Pancreas (tissue), 10 donors: ENCODE results near the gene CRYAB. TPM values are rescaled to one million over a fixed set of nuclear protein-coding genes. Genes with fewer than 3 reads are reported as not detected.

Experiments used
- ATAC-seq, 4 donors: fragments of 200-7000 bp; cut with Tn5 transposase; one replicate each; pipeline versions ENCODE4 v1.8.0 to v1.9.1; 2020; ENCODE audit warnings: mild to moderate bottlenecking in 4 of 4, moderate library complexity in 4 of 4
- DNase-seq, 6 donors: peaks; one replicate each; pipeline ENCODE4 v3.0.0-alpha.2; 2020
- FAIRE-seq: peaks from 2 replicates; lab custom pipeline; 2012; peaks lifted over from hg19 to GRCh38; lab: Jason Lieb, UNC
- H3K27ac ChIP-seq, 4 donors: fragments of 200-600 bp; sonication (generic); 1 replicate in 3 of 4; 2 replicates in 1 of 4; pipeline versions ENCODE4 v1.5.0 to v1.8.0; 2020
- H3K27me3 ChIP-seq, 4 donors: fragments of 200-600 bp; one replicate each; pipeline ENCODE4 v1.8.0; 2021
- H3K36me3 ChIP-seq, 3 donors: fragments of 200-600 bp; sonication (generic) in 1 of 3; one replicate each; pipeline versions ENCODE4 v1.5.0 to v1.8.0; 2020 to 2021
- H3K4me1 ChIP-seq, 3 donors: fragments of 200-600 bp; one replicate each; pipeline ENCODE4 v1.8.0; 2021
- H3K4me3 ChIP-seq, 4 donors: fragments of 200-600 bp; sonication (generic) in 2 of 4; one replicate each; pipeline versions ENCODE4 v1.5.0 to v1.8.0; 2020 to 2021
- H3K9me3 ChIP-seq, 4 donors: fragments of 200-600 bp; one replicate each; pipeline ENCODE4 v1.8.0; 2021
- WGBS, 2 donors: extraction: QIAGEN DNeasy Blood & Tissue Kit; methylation state at CpG; one replicate each; pipeline ENCODE4 v1.1.7; 2013; 5-methylcytosine and 5-hydroxymethylcytosine counted together
- intact Hi-C, 3 donors: fragments of 100-400 bp; cut with DNase I; formaldehyde crosslinking; loops; one replicate each; pipeline versions ENCODE4 v1.11.1 to v1.14.2; 2022
- polyA plus RNA-seq, 2 donors: library from polyadenylated mRNA; stranded (reverse); fragments of 200-250 nt; gene quantifications; one replicate each; pipeline ENCODE4 v1.2.3, GENCODE V29; 2013
- total RNA-seq, 6 donors: library from RNA; stranded (reverse); fragmentation: NEBNext Ultra II Directional in 4 of 6; extraction: Animal tissue kit (Norgen Biotek cat#: 25700) in 4 of 6; gene quantifications; one replicate each; pipeline versions ENCODE4 v1.2.1 to v1.2.4, GENCODE V29; 2021 to 2023
- TF ChIP-seq, protein P1 (sequence below), 4 donors: fragments of 200-600 bp; sonication (generic) in 3 of 4; IDR thresholded peaks; one replicate each; pipeline versions ENCODE4 v1.5.0 to v1.8.0; 2021; ENCODE audit warnings: antibody characterized with exemption in 4 of 4
- donor health status: healthy with polysubstance abuse.
- donor health status: DM: no; HTN: no; CAD: no; lungs with moderate emphysema.
- donor health status: DM: no; HTN: no; CAD: no.
- donor health status: control.
- donor health status: control.
- donor health status: Bipolar disorder and iron deficiency.
- donor health status: DM: yes; HTN: yes; CAD: no.
- donor health status: DM: no; HTN: no; CAD: no.
- donor health status: DM: no; HTN: no; CAD: no.
- donor health status: DM: yes; HTN: yes; CAD: no.

The CRYAB gene
- total and polyA plus RNA-seq, 8 donors: 7.2 to 81.8 (median 27.0) TPM

DNA sequence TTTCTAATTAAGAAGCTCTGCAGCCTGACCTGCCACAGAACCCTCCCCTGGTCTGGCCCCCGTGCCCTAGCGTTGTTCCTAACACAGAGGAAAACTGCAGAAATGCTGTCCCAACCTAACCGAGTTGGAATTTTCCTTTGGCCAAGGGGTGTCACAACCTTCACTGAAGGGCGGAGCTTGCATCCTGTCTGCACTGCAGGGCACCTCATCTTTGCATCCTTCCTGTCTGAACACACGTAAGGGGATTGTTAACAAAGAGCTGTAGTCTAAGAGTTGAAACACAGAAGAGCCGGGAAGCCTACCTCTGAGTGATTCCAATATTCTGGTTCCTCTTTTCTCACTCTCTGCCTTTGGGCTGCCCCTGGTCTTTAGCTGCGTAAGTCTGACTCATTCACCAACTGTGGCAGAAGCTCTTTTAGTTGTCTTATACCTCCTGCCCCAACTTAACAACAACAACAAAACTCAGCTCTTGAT lies 27.2 kb upstream of the CRYAB start:
- intact Hi-C loops: loop anchor here in 1 of 3 donors (10.0 kb wide), 1 partner anchor 46 kb away; no protein-coding TSS in a partner anchor
- WGBS, 2 donors: 64 to 69% methylated on average over 7 of the region's 7 CpGs
- H3K27ac ChIP-seq: no peak overlapping the region
- no peaks in the 10 kb centered on the region for H3K9me3 ChIP-seq
- ATAC-seq (peak in 1 of 4 donors; percentile 21), FAIRE-seq (no peak), DNase-seq (no peak)
- H3K4me1 ChIP-seq: peaks cover 0 to 7% (median 5%) of the 10 kb centered on the region in 3 donors
- no peaks in the 10 kb centered on the region for H3K27me3 ChIP-seq
- H3K4me3 ChIP-seq: no peak overlapping the region
- TF ChIP-seq, protein P1, sequence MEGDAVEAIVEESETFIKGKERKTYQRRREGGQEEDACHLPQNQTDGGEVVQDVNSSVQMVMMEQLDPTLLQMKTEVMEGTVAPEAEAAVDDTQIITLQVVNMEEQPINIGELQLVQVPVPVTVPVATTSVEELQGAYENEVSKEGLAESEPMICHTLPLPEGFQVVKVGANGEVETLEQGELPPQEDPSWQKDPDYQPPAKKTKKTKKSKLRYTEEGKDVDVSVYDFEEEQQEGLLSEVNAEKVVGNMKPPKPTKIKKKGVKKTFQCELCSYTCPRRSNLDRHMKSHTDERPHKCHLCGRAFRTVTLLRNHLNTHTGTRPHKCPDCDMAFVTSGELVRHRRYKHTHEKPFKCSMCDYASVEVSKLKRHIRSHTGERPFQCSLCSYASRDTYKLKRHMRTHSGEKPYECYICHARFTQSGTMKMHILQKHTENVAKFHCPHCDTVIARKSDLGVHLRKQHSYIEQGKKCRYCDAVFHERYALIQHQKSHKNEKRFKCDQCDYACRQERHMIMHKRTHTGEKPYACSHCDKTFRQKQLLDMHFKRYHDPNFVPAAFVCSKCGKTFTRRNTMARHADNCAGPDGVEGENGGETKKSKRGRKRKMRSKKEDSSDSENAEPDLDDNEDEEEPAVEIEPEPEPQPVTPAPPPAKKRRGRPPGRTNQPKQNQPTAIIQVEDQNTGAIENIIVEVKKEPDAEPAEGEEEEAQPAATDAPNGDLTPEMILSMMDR (IDR thresholded peaks at IDR 0.05): no peak
- no peaks in the 10 kb centered on the region for H3K36me3 ChIP-seq

DNA sequence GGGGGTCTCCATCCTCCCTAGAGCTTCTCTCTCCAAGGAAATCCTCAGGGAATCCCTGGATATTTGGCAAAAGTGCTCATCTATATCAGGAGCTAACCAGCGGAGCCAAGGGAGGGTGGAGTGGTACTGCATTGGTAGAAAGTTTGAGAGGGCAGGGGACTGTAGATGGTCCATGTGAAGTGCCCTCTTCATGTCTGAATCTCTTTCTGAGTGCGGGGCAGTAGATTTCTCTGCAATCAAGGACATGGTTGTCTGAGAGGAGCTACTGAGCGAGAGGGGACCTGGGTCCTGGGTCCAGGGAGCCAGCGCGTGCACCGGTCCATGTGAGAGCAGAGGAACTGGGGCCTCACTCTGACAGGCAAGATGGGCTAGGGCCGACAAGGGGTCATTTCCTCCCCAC lies 26.3 kb upstream of the CRYAB start:
- H3K27me3 ChIP-seq: no peaks in the 10 kb centered on the region
- no peaks in the 10 kb centered on the region for H3K9me3 ChIP-seq
- FAIRE-seq (no peak), ATAC-seq (peak in 1 of 4 donors; percentile 4), DNase-seq (no peak)
- intact Hi-C loops: loop anchor here in 1 of 3 donors (10.0 kb wide), 1 partner anchor 47 kb away; no protein-coding TSS in a partner anchor
- H3K36me3 ChIP-seq: no peaks in the 10 kb centered on the region
- H3K27ac ChIP-seq: no peak overlapping the region
- H3K4me1 ChIP-seq: peaks cover 0 to 7% (median 5%) of the 10 kb centered on the region in 3 donors
- 76 to 78% methylated on average over 7 of the region's 7 CpGs for WGBS, 2 donors
- peak overlapping the region in 1 of 4 donors; percentile 80 for H3K4me3 ChIP-seq
- TF ChIP-seq, protein P1 (IDR thresholded peaks at IDR 0.05): no peak

DNA sequence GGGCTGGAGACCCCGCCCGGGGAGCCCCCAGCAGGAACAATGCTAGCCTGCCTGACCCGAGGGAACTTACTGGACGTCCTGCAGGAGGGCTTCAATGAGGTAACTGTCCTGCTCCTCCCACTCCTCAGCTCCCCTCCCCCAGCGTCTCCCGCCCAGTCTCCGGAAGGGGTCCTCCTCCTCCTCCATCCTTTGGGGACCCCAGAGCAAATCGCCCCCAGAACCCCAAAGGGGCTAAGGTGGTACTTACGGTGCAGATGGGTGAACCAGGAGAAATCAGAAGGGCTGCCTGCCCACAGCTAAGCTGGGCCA lies 25.8 kb upstream of the CRYAB start:
- intact Hi-C loops: loop anchor here in 1 of 3 donors (10.0 kb wide), 1 partner anchor 47 kb away; no protein-coding TSS in a partner anchor
- ATAC-seq (peak in 3 of 4 donors; percentile 3 to 9 (median 6)), FAIRE-seq (no peak), DNase-seq (peak in 1 of 6 donors; percentile 42)
- TF ChIP-seq, protein P1 (IDR thresholded peaks at IDR 0.05): no peak
- no peaks in the 10 kb centered on the region for H3K27me3 ChIP-seq
- H3K9me3 ChIP-seq: no peaks in the 10 kb centered on the region
- peaks cover 0 to 7% (median 5%) of the 10 kb centered on the region in 3 donors for H3K4me1 ChIP-seq
- H3K27ac ChIP-seq: peak overlapping the region in 2 of 4 donors; percentile 18 to 38
- no peaks in the 10 kb centered on the region for H3K36me3 ChIP-seq
- WGBS, 2 donors: 9 to 10% methylated on average over 9 of the region's 9 CpGs
- H3K4me3 ChIP-seq: peak overlapping the region; percentile 60 to 80 (median 67)

DNA sequence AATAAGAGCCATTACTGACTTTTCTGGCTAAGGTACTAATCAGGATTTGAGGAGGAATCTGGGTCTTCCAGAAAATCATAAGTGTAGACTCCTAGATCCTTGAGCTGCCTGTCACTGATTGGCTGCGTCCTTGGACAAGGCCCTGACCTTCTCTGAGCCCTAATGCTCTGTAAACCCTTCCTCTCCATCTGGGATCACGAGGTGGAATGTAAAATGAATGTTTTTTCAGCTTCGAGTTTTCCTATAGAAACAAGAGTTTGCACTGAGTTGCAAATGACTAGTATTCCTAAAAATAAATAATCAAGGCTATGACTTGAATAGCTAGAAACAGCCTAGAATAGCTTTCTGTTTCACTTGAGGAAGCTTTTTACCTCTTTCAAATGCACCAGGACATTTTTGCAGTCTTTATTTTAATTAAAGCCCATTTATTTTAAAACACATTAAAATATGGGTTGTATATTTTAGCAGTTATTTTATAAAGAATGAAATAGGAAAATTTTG lies 24.5 kb upstream of the CRYAB start:
- intact Hi-C loops: loop anchor here in 1 of 3 donors (10.0 kb wide), 1 partner anchor 49 kb away; no protein-coding TSS in a partner anchor
- H3K4me3 ChIP-seq: peak overlapping the region in 2 of 4 donors; percentile 70 to 80
- no peak for DNase-seq
- peak overlapping the region in 1 of 4 donors; percentile 17 for H3K27ac ChIP-seq
- no peak for ATAC-seq
- WGBS, 2 donors: 29 to 31% methylated on average over 3 of the region's 3 CpGs
- no peaks in the 10 kb centered on the region for H3K9me3 ChIP-seq
- TF ChIP-seq, protein P1 (IDR thresholded peaks at IDR 0.05): no peak
- H3K36me3 ChIP-seq: no peaks in the 10 kb centered on the region
- no peaks in the 10 kb centered on the region for H3K27me3 ChIP-seq
- no peak for FAIRE-seq
- H3K4me1 ChIP-seq: peaks cover 0 to 11% (median 5%) of the 10 kb centered on the region in 3 donors
